Measurements from ENCODE around the gene CCL15. TPM values are rescaled to one million over a fixed set of nuclear protein-coding genes. Genes with fewer than 3 reads are reported as not detected.

The CCL15 gene
- total and polyA plus RNA-seq, 4 experiments from 2014 or later, result not detected

DNA sequence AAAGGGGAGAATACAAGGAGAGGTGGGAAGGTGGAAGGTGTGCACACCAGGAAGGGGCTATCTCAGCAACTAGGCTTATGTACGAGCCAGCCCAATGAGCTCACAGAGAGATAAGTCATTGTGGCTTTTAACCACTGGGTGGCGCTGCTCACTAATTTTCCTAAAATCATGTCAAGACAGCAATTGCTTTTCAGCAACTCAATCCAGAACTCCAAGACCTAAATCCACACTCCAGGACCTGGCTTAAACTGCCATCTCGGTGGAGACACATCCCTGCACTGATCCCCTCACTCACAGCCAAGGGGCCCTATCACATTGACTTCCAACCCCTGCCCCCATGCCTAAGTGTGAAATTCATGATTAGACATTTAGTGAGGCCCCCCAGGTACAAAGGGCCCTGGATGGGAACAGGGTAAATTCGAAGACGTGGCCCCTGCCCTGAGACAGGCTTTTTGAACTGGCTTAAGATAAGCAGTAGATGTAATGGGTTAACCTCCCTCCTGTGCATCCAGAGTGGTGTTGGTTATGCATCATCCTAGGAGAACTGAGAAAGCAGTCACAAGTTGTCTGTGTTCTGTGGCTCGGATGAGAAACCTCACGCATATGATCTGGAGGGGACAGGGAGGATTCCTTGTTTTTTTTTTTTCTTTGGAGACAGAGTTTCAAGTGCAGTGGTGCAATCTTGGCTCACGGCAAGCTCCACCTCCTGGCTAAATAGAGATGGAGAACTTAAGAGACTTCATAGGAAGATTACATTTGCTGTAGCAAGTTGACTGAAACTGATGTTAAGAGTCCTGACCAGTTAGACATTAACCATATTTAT is 31.6 kb downstream of the CCL15 start:
- intact Hi-C loops (cut with micrococcal nuclease), result loop anchor here (1.0 kb wide), 3 partner anchors 103 to 514 kb away; no protein-coding TSS in a partner anchor
- DNase-seq, result peak; percentile 52 to 64 (median 56)
- Mint-ChIP-seq H3K27ac (no peak overlapping the region), H3K27me3 (peaks cover 0 to 4% of the 10 kb centered on the region in 2 donors), H3K4me1 (peaks cover 0 to 3% (median under 1%) of the 10 kb centered on the region in 4 donors), H3K4me3 (peak overlapping the region in 1 of 8 donors; percentile 29), H3K9me3 (peaks cover 0 to 2% (median 0%) of the 10 kb centered on the region in 8 donors), H3K36me3 (no peaks in the 10 kb centered on the region)
- Histone ChIP-seq H3K36me3 (ENCODE audit: insufficient read depth, low read length) (no peaks in the 10 kb centered on the region), H3K4me1 (ENCODE audit: insufficient read depth, low read length) (no peaks in the 10 kb centered on the region), H3K4me3 (ENCODE audit: low read length in 2 of 2) (no peak overlapping the region), H3K27ac (ENCODE audit: low read depth, low read length) (no peak overlapping the region), H3K27me3 (ENCODE audit: insufficient read depth, low read length) (no peaks in the 10 kb centered on the region), H3K9me3 (ENCODE audit: control insufficient read depth in 1 of 2, low read length in 2 of 2) (no peaks in the 10 kb centered on the region)
- CTCF ChIA-PET (ENCODE audit: partially characterized antibody), result interaction anchor here (0.7 to 2.4 kb wide), 25 partner anchors 8 to 513 kb away, joined by 3 to 14 read pairs (median 4); partner anchors contain the start of gene LYZL6
- POLR2A ChIA-PET (ENCODE audit: partially characterized antibody), result interaction anchor here (0.8 kb wide), 1 partner anchor 94 kb away, joined by 3 read pairs; no protein-coding TSS in a partner anchor

DNA sequence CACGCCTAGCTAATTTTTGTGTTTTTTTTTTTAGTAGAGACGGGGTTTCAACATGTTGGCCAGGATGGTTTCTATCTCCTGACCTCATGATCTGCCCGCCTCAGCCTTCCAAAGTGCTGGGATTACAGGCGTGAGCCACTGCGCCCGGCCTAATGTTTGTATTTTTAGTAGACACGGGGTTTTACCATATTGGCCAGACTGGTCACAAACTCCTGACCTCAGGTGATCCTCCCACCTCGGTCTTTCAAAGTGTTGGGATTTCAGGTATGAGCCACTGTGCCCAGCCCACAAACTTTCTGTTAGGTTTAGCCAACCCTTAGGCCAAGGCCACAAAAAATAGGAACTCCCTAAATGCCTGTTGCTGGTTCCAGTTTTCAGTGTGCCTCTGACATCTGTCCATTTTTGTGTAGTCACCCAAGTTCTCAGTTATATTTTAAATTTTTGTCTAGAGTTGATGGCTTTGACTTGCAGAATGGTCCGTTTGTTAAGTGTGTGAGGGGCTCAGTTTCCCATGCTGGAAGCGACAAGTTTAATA is 32.8 kb downstream of the CCL15 start:
- Mint-ChIP-seq H3K4me3 (no peak overlapping the region), H3K27ac (no peak overlapping the region), H3K4me1 (peaks cover 0 to 3% (median under 1%) of the 10 kb centered on the region in 4 donors), H3K27me3 (peaks cover 0 to 4% of the 10 kb centered on the region in 2 donors), H3K9me3 (peaks cover 0 to 2% (median 0%) of the 10 kb centered on the region in 8 donors), H3K36me3 (no peaks in the 10 kb centered on the region)
- DNase-seq, result no peak
- POLR2A ChIA-PET (ENCODE audit: partially characterized antibody), result no interaction called here
- Histone ChIP-seq H3K27ac (ENCODE audit: low read depth, low read length) (no peak overlapping the region), H3K4me3 (ENCODE audit: low read length in 2 of 2) (no peak overlapping the region), H3K36me3 (ENCODE audit: insufficient read depth, low read length) (no peaks in the 10 kb centered on the region), H3K9me3 (ENCODE audit: control insufficient read depth in 1 of 2, low read length in 2 of 2) (no peaks in the 10 kb centered on the region), H3K4me1 (ENCODE audit: insufficient read depth, low read length) (no peaks in the 10 kb centered on the region), H3K27me3 (ENCODE audit: insufficient read depth, low read length) (no peaks in the 10 kb centered on the region)
- intact Hi-C loops (cut with micrococcal nuclease), result loop anchor here (1.0 kb wide), 3 partner anchors 104 to 515 kb away; no protein-coding TSS in a partner anchor
- CTCF ChIA-PET (ENCODE audit: partially characterized antibody), result interaction anchor here (0.7 to 2.4 kb wide), 20 partner anchors 8 to 509 kb away, joined by 3 to 14 read pairs (median 4); no protein-coding TSS in a partner anchor

DNA sequence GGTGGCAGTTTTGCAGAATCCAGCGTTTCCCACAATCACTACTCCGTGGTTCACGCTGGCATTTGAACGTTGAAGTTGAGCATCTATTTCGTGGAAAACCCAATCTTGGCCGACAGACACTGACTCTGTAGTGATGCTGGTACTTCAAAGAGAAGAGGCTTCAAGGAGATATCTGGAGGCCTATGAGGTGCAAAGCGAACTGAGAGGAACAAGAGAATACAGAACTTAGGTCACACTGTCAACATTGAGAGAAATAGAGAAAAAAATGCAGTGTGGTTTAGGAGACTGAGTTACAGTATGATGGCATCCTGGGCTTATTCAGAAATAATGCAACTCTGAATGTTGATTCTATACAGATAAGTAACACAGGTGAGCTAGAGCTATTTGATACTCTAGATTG is 36.1 kb downstream of the CCL15 start:
- Histone ChIP-seq H3K4me3 (ENCODE audit: low read length in 2 of 2) (no peak overlapping the region), H3K27ac (ENCODE audit: low read depth, low read length) (no peak overlapping the region), H3K4me1 (ENCODE audit: insufficient read depth, low read length) (no peaks in the 10 kb centered on the region), H3K27me3 (ENCODE audit: insufficient read depth, low read length) (no peaks in the 10 kb centered on the region), H3K36me3 (ENCODE audit: insufficient read depth, low read length) (no peaks in the 10 kb centered on the region), H3K9me3 (ENCODE audit: control insufficient read depth in 1 of 2, low read length in 2 of 2) (no peaks in the 10 kb centered on the region)
- peaks cover 0 to 2% (median 0%) of the 10 kb centered on the region in 8 donors for H3K9me3 Mint-ChIP-seq
- H3K27ac Mint-ChIP-seq, result no peak overlapping the region
- intact Hi-C loops (cut with micrococcal nuclease), result no loop called here
- ChIA-PET POLR2A (ENCODE audit: partially characterized antibody) (no interaction called here), CTCF (ENCODE audit: partially characterized antibody) (interaction anchor here (1.1 to 1.6 kb wide), 2 partner anchors 11 to 201 kb away, joined by 5 to 11 read pairs; no protein-coding TSS in a partner anchor)
- peaks cover 4% of the 10 kb centered on the region in 2 donors for H3K27me3 Mint-ChIP-seq
- peaks cover 0 to 3% (median 0%) of the 10 kb centered on the region in 4 donors for H3K4me1 Mint-ChIP-seq
- H3K36me3 Mint-ChIP-seq, result no peaks in the 10 kb centered on the region
- no peak overlapping the region for H3K4me3 Mint-ChIP-seq
- no peak for DNase-seq

DNA sequence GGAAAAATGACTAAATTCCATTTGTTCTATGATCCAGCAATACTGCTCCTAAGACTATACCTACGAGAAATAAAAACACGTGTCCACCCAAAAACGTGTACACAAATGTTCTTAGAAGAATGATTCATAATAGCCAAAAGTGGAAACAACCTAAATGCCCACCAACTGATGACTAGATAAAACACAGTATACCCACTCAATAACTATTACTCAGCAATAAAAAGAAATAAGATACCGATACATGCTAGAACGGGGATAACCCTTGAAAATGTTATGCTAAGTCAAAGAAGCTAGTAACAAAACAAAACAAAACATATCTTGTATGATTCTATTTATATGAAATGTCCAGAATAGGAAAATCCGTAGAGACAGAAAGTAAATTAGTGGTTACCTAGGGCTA is 37.7 kb downstream of the CCL15 start:
- intact Hi-C loops (cut with micrococcal nuclease), result no loop called here
- H3K4me1 Mint-ChIP-seq, result no peaks in the 10 kb centered on the region
- ChIA-PET CTCF (ENCODE audit: partially characterized antibody) (interaction anchor here (0.9 to 2.4 kb wide), 3 partner anchors 12 to 109 kb away, joined by 3 to 10 read pairs (median 3); no protein-coding TSS in a partner anchor), POLR2A (ENCODE audit: partially characterized antibody) (no interaction called here)
- H3K27ac Mint-ChIP-seq, result no peak overlapping the region
- H3K27me3 Mint-ChIP-seq, result peaks cover under 1 to 5% of the 10 kb centered on the region in 2 donors
- no peaks in the 10 kb centered on the region for H3K27me3 ChIP-seq (ENCODE audit: insufficient read depth, low read length)
- H3K4me3 ChIP-seq (ENCODE audit: low read length in 2 of 2), result no peak overlapping the region
- peaks cover 0 to 2% (median 0%) of the 10 kb centered on the region in 8 donors for H3K9me3 Mint-ChIP-seq
- no peak overlapping the region for H3K27ac ChIP-seq (ENCODE audit: low read depth, low read length)
- no peaks in the 10 kb centered on the region for H3K9me3 ChIP-seq (ENCODE audit: control insufficient read depth in 1 of 2, low read length in 2 of 2)
- no peak overlapping the region for H3K4me3 Mint-ChIP-seq
- no peaks in the 10 kb centered on the region for H3K36me3 Mint-ChIP-seq
- H3K4me1 ChIP-seq (ENCODE audit: insufficient read depth, low read length), result no peaks in the 10 kb centered on the region
- no peaks in the 10 kb centered on the region for H3K36me3 ChIP-seq (ENCODE audit: insufficient read depth, low read length)
- DNase-seq, result no peak

DNA sequence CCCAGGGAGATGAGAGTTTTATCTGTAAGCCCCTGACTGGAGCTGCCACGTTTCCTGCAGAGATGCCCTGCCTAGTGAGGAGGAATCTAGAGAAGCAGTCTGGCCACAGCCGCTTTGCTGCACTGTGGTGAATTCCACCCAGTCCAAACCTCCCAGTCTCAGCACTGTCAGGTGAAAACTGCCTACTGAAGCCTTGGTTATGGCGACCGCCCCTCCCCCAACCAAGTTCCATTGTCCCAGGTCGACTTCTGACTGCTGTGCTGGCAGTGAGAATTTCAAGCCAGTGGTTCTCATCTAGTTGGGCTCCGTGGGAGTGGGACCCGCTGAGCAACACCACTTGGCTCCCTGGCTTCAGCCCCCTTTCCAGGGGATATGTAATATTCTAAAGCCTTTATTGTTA is 47.6 kb downstream of the CCL15 start:
- Mint-ChIP-seq H3K4me1 (peaks cover 0 to 3% (median 0%) of the 10 kb centered on the region in 4 donors), H3K9me3 (peaks cover 0 to 5% (median 0%) of the 10 kb centered on the region in 8 donors), H3K27ac (no peak overlapping the region), H3K27me3 (peaks cover 7 to 10% of the 10 kb centered on the region in 2 donors), H3K4me3 (no peak overlapping the region), H3K36me3 (no peaks in the 10 kb centered on the region)
- CTCF ChIA-PET (ENCODE audit: partially characterized antibody), result no interaction called here
- no peaks in the 10 kb centered on the region for H3K9me3 ChIP-seq (ENCODE audit: control insufficient read depth in 1 of 2, low read length in 2 of 2)
- H3K4me1 ChIP-seq (ENCODE audit: insufficient read depth, low read length), result no peaks in the 10 kb centered on the region
- no peak for DNase-seq
- POLR2A ChIA-PET (ENCODE audit: partially characterized antibody), result no interaction called here
- H3K27me3 ChIP-seq (ENCODE audit: insufficient read depth, low read length), result no peaks in the 10 kb centered on the region
- H3K36me3 ChIP-seq (ENCODE audit: insufficient read depth, low read length), result no peaks in the 10 kb centered on the region
- intact Hi-C loops (cut with micrococcal nuclease), result no loop called here
- no peak overlapping the region for H3K4me3 ChIP-seq (ENCODE audit: low read length in 2 of 2)
- H3K27ac ChIP-seq (ENCODE audit: low read depth, low read length), result no peak overlapping the region

DNA sequence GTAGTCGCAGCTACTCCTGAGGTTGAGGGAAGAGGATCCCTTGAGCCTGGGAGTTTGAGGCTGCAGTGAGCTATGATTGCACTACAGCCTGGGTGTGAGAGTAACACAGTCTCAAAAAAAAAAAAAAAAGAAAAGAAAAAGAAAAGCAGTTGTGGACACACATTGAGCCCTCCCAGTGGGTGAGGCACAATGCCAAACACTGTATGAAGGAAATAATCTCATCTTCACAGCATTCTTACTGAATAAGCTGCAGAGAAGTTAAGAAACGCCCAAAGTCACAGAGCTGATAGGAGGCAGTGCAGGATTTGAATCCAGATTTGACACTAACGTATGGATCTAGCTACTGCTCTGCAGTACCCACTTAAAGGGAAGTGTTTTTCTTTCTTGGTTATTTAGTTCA is 52.0 kb downstream of the CCL15 start:
- Mint-ChIP-seq H3K4me3 (no peak overlapping the region), H3K4me1 (peaks cover 0 to 8% (median 0%) of the 10 kb centered on the region in 4 donors), H3K27ac (no peak overlapping the region), H3K27me3 (no peaks in the 10 kb centered on the region), H3K36me3 (no peaks in the 10 kb centered on the region), H3K9me3 (no peaks in the 10 kb centered on the region)
- Histone ChIP-seq H3K27me3 (ENCODE audit: insufficient read depth, low read length) (no peaks in the 10 kb centered on the region), H3K9me3 (ENCODE audit: control insufficient read depth in 1 of 2, low read length in 2 of 2) (no peaks in the 10 kb centered on the region), H3K4me1 (ENCODE audit: insufficient read depth, low read length) (peaks cover 3% of the 10 kb centered on the region), H3K4me3 (ENCODE audit: low read length in 2 of 2) (no peak overlapping the region), H3K36me3 (ENCODE audit: insufficient read depth, low read length) (no peaks in the 10 kb centered on the region), H3K27ac (ENCODE audit: low read depth, low read length) (no peak overlapping the region)
- ChIA-PET POLR2A (ENCODE audit: partially characterized antibody) (interaction anchor here (1.4 kb wide), 1 partner anchor 537 kb away, joined by 3 read pairs; the partner anchor contains the start of gene ZNHIT3), CTCF (ENCODE audit: partially characterized antibody) (interaction anchor here (2.8 kb wide), 1 partner anchor 9 kb away, joined by 7 read pairs; no protein-coding TSS in a partner anchor)
- intact Hi-C loops (cut with micrococcal nuclease), result no loop called here
- no peak for DNase-seq

DNA sequence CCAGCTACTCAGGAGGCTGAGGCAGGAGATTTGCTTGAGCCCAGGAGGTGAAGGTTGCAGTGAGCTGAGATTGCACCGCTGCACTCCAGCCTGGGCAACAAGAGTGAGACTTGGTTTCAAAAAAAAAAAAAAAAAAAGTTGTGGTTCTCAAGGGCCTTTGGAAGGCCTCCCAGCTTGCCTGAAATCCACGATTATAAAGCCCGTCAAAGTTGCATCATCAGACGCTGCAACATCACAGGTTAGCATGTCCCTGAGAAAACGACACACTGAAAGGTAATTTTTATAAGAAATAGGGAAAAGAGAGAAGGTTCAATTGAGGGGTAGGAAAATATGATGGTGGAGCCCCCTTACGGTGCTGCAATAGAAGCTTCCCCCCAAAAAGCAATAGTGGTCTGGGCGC is 53.3 kb downstream of the CCL15 start:
- peaks cover 0 to 8% (median 0%) of the 10 kb centered on the region in 4 donors for H3K4me1 Mint-ChIP-seq
- DNase-seq, result no peak
- no peak overlapping the region for H3K4me3 Mint-ChIP-seq
- no peaks in the 10 kb centered on the region for H3K36me3 Mint-ChIP-seq
- ChIA-PET POLR2A (ENCODE audit: partially characterized antibody) (interaction anchor here (1.4 to 1.6 kb wide), 2 partner anchors 139 to 538 kb away, joined by 3 read pairs; partner anchors contain the start of genes TAF15 and ZNHIT3), CTCF (ENCODE audit: partially characterized antibody) (interaction anchor here (0.7 to 2.8 kb wide), 9 partner anchors 10 to 201 kb away, joined by 3 to 9 read pairs (median 4); no protein-coding TSS in a partner anchor)
- no peak overlapping the region for H3K27ac ChIP-seq (ENCODE audit: low read depth, low read length)
- no peak overlapping the region for H3K27ac Mint-ChIP-seq
- no peaks in the 10 kb centered on the region for H3K36me3 ChIP-seq (ENCODE audit: insufficient read depth, low read length)
- H3K27me3 ChIP-seq (ENCODE audit: insufficient read depth, low read length), result no peaks in the 10 kb centered on the region
- H3K9me3 ChIP-seq (ENCODE audit: control insufficient read depth in 1 of 2, low read length in 2 of 2), result no peaks in the 10 kb centered on the region
- no peak overlapping the region for H3K4me3 ChIP-seq (ENCODE audit: low read length in 2 of 2)
- H3K27me3 Mint-ChIP-seq, result no peaks in the 10 kb centered on the region
- H3K9me3 Mint-ChIP-seq, result no peaks in the 10 kb centered on the region
- H3K4me1 ChIP-seq (ENCODE audit: insufficient read depth, low read length), result peaks cover 3% of the 10 kb centered on the region
- intact Hi-C loops (cut with micrococcal nuclease), result no loop called here

Measured in CD4-positive, alpha-beta memory T cell (primary cell).